HUES6 (cell line): ENCODE measurements around the gene TCEA2.

Experiments used
- H3K27ac ChIP-seq: 2 replicates; pipeline ENCODE4 v1.7.0; 2013; ENCODE audit warnings: low read depth, mild to moderate bottlenecking, low read length, inconsistent platforms
- H3K27me3 ChIP-seq: 2 replicates; pipeline ENCODE4 v1.6.1; 2013; ENCODE audit warnings: low read length; ENCODE audit not compliant: control insufficient read depth, insufficient read depth
- H3K36me3 ChIP-seq: 2 replicates; pipeline ENCODE4 v1.6.1; 2013; ENCODE audit warnings: low read length; ENCODE audit not compliant: control insufficient read depth, insufficient read depth
- H3K4me1 ChIP-seq: 2 replicates; pipeline ENCODE4 v1.6.1; 2013; ENCODE audit warnings: low read length; ENCODE audit not compliant: control insufficient read depth, insufficient read depth
- H3K4me3 ChIP-seq: 2 replicates; pipeline ENCODE4 v1.5.1; 2013; ENCODE audit warnings: low read depth, low read length
- H3K9ac ChIP-seq: one replicate; pipeline ENCODE4 v1.6.1; 2013; ENCODE audit warnings: mild to moderate bottlenecking, low read length
- H3K9me3 ChIP-seq: 2 replicates; pipeline ENCODE4 v1.6.1; 2013; ENCODE audit warnings: low read depth, low read length; ENCODE audit not compliant: control insufficient read depth, insufficient read depth

Gene TCEA2

GRCh38 chr20:64051561-64052325 is 11.3 kb upstream of the TCEA2 start:
- Histone ChIP-seq H3K27me3 (peaks cover 43% of the 10 kb centered on the region), H3K27ac (no peak overlapping the region), H3K4me1 (peaks cover 36% of the 10 kb centered on the region)

GRCh38 chr20:64052326-64052722 is 10.7 kb upstream of the TCEA2 start:
- Histone ChIP-seq H3K27ac (no peak overlapping the region), H3K4me3 (no peak overlapping the region), H3K36me3 (no peaks in the 10 kb centered on the region), H3K4me1 (peaks cover 42% of the 10 kb centered on the region), H3K9me3 (no peaks in the 10 kb centered on the region), H3K9ac (no peak overlapping the region), H3K27me3 (peaks cover 37% of the 10 kb centered on the region)

More at GRCh38 chr20:64051561-64052325, 11.3 kb upstream of the TCEA2 start:
- Histone ChIP-seq H3K4me3 (no peak overlapping the region), H3K9me3 (no peaks in the 10 kb centered on the region), H3K36me3 (no peaks in the 10 kb centered on the region), H3K9ac (no peak overlapping the region)

GRCh38 chr20:64052987-64053840 is 9.8 kb upstream of the TCEA2 start:
- H3K4me3 ChIP-seq: no peak overlapping the region
- no peaks in the 10 kb centered on the region for H3K9me3 ChIP-seq
- peaks cover 28% of the 10 kb centered on the region for H3K27me3 ChIP-seq
- H3K36me3 ChIP-seq: no peaks in the 10 kb centered on the region
- peaks cover 46% of the 10 kb centered on the region for H3K4me1 ChIP-seq
- H3K9ac ChIP-seq: no peak overlapping the region
- H3K27ac ChIP-seq: no peak overlapping the region

- peak overlapping the region; percentile 41; the same call in 1 of the 2 replicates for H3K27ac ChIP-seq
- H3K27me3 ChIP-seq: peaks cover 22% of the 10 kb centered on the region
- peak overlapping the region; percentile 30 for H3K9ac ChIP-seq
- no peaks in the 10 kb centered on the region for H3K36me3 ChIP-seq
- peaks cover 46% of the 10 kb centered on the region for H3K4me1 ChIP-seq
- H3K4me3 ChIP-seq: 0 out of 2 replicates have a peak overlapping the region, but pooled peaks have one; percentile 1
- no peaks in the 10 kb centered on the region for H3K9me3 ChIP-seq
Measured at GRCh38 chr20:64053841-64054661, 8.9 kb upstream of the TCEA2 start.

- peaks cover 39% of the 10 kb centered on the region for H3K4me1 ChIP-seq
- H3K27ac ChIP-seq: no peak overlapping the region
- peaks cover 14% of the 10 kb centered on the region for H3K27me3 ChIP-seq
- no peak overlapping the region for H3K9ac ChIP-seq
- H3K36me3 ChIP-seq: no peaks in the 10 kb centered on the region
- H3K4me3 ChIP-seq: no peak overlapping the region
- H3K9me3 ChIP-seq: no peaks in the 10 kb centered on the region
Measured at GRCh38 chr20:64055396-64055892, 7.6 kb upstream of the TCEA2 start.

GRCh38 chr20:64055893-64056638 is 6.9 kb upstream of the TCEA2 start:
- H3K27ac ChIP-seq: no peak overlapping the region
- H3K27me3 ChIP-seq: peaks cover 8% of the 10 kb centered on the region
- no peak overlapping the region for H3K4me3 ChIP-seq
- no peaks in the 10 kb centered on the region for H3K9me3 ChIP-seq
- no peak overlapping the region for H3K9ac ChIP-seq
- H3K4me1 ChIP-seq: peaks cover 35% of the 10 kb centered on the region
- no peaks in the 10 kb centered on the region for H3K36me3 ChIP-seq

- no peaks in the 10 kb centered on the region for H3K36me3 ChIP-seq
- H3K27me3 ChIP-seq: peaks cover 3% of the 10 kb centered on the region
- no peak overlapping the region for H3K4me3 ChIP-seq
- no peak overlapping the region for H3K9ac ChIP-seq
- H3K9me3 ChIP-seq: no peaks in the 10 kb centered on the region
- H3K27ac ChIP-seq: no peak overlapping the region
- peaks cover 35% of the 10 kb centered on the region for H3K4me1 ChIP-seq
Measured at GRCh38 chr20:64056639-64056888, 6.4 kb upstream of the TCEA2 start.

- Histone ChIP-seq H3K4me1 (peaks cover 37% of the 10 kb centered on the region), H3K27ac (no peak overlapping the region), H3K36me3 (no peaks in the 10 kb centered on the region), H3K27me3 (no peaks in the 10 kb centered on the region), H3K9me3 (no peaks in the 10 kb centered on the region), H3K4me3 (peak overlapping the region; percentile 32; the same call in 1 of the 2 replicates), H3K9ac (no peak overlapping the region)
Measured at GRCh38 chr20:64056889-64057627, 5.9 kb upstream of the TCEA2 start.

GRCh38 chr20:64057628-64058498 is 5.1 kb upstream of the TCEA2 start:
- H3K9me3 ChIP-seq: no peaks in the 10 kb centered on the region
- no peaks in the 10 kb centered on the region for H3K27me3 ChIP-seq
- no peak overlapping the region for H3K9ac ChIP-seq
- H3K27ac ChIP-seq: no peak overlapping the region
- peak overlapping the region; percentile 36; the same call in 1 of the 2 replicates for H3K4me3 ChIP-seq
- no peaks in the 10 kb centered on the region for H3K36me3 ChIP-seq
- peaks cover 41% of the 10 kb centered on the region for H3K4me1 ChIP-seq
